ENCODE data around the gene CEP55. TPM values are rescaled to one million over a fixed set of nuclear protein-coding genes. Genes with fewer than 3 reads are reported as not detected.
A peak's percentile ranks its signal among the peaks of the same experiment; 100 is the strongest.
"Not testable (repeated sequence)": the region's sequence is repeated elsewhere in the genome, so short reads cannot be mapped to it uniquely, and the experiment has no call there.

The CEP55 gene
- total and polyA plus RNA-seq, 9 of the 15 experiments (the other 6 are each of a cell fraction or from before 2014, with no cell fraction given): 4.4 to 32.5 (median 18.1) TPM

GRCh38 chr10:93465806-93466675, 30.4 kb upstream of the CEP55 start:
- ATAC-seq (no peak), FAIRE-seq (no peak), DNase-seq (ENCODE audit: extremely low read depth in 1 of 4, low spot score in 3 of 4) (peak in 1 of 4 experiments; percentile 10)
- H3K27me3 ChIP-seq (ENCODE audit: control insufficient read depth in 2 of 2, insufficient read depth in 2 of 2, low read length in 2 of 2): peaks cover 0 to 6% of the 10 kb centered on the region in 2 experiments; a peak in 2 of 5 replicates
- H3K36me3 ChIP-seq (ENCODE audit: control insufficient read depth, insufficient read depth, low read length): no peaks in the 10 kb centered on the region
- H4K20me1 ChIP-seq (replicated peaks; ENCODE audit: control insufficient read depth, insufficient read depth, low read length): no peaks in the 10 kb centered on the region
- no peak overlapping the region; a peak in 1 of 4 replicates for H3K9ac ChIP-seq (ENCODE audit: insufficient read depth in 1 of 2, low read depth in 2 of 2, low read length in 2 of 2)
- no peak overlapping the region for H3K4me2 ChIP-seq (ENCODE audit: insufficient read depth, low read length)
- BruUV-seq (replicated peaks): no TSS peak
- H3K9me1 ChIP-seq (ENCODE audit: control insufficient read depth, insufficient read depth, low read length): no peaks in the 10 kb centered on the region
- H3K79me2 ChIP-seq (ENCODE audit: control insufficient read depth, insufficient read depth, low read length): no peaks in the 10 kb centered on the region
- in situ Hi-C loops (cut with MboI) (no loop called here), intact Hi-C loops (cut with micrococcal nuclease) (no loop called here)
- CTCF ChIA-PET (ENCODE audit: low intra/inter-chr PET ratio): no interaction called here
- TF ChIP-seq SP1 (CRISPR knock-in tag; IDR thresholded peaks at IDR 0.05): no peak
- peak; percentile 46; the same call in 1 of the 2 replicates for TF ChIP-seq C11orf30 (IDR thresholded peaks at IDR 0.05; ENCODE audit: low read depth)
- TF ChIP-seq UBTF (IDR thresholded peaks at IDR 0.05; ENCODE audit: borderline replicate concordance in 1 of 2, low read depth in 2 of 2, low read length in 2 of 2): no peak
- peak; percentile 51; the same call in 1 of the 2 replicates for TF ChIP-seq NFE2 (IDR thresholded peaks at IDR 0.05; ENCODE audit: low read depth)
- no peak for TF ChIP-seq ETV5 (CRISPR knock-in tag; IDR thresholded peaks at IDR 0.05; ENCODE audit: low read depth)
- TF ChIP-seq ZNF197 (CRISPR knock-in tag; IDR thresholded peaks at IDR 0.05; ENCODE audit: low read depth): no peak
- TF ChIP-seq NR3C1 (CRISPR knock-in tag; IDR thresholded peaks at IDR 0.05): no peak
- 0 out of 2 replicates have a peak, but pooled peaks have one; percentile 24 for TF ChIP-seq MAFG (tag; conservative IDR thresholded peaks at IDR 0.05)
- no peak for TF ChIP-seq SMARCE1 (IDR thresholded peaks at IDR 0.05)
- TF ChIP-seq NFIX (CRISPR knock-in tag; IDR thresholded peaks at IDR 0.05; ENCODE audit: low read depth): no peak
- TF ChIP-seq GATAD2A (IDR thresholded peaks at IDR 0.05): no peak
- no peak overlapping the region for H3K4me3 ChIP-seq
- WGBS (ENCODE audit: insufficient coverage, low coverage, missing lambda C conversion rate): 5% methylated on average over 5 of the region's 8 CpGs
- no peak overlapping the region for H2AFZ ChIP-seq (ENCODE audit: low read depth, low read length)
- H3K9me3 ChIP-seq (replicated peaks; ENCODE audit: control insufficient read depth, insufficient read depth, low read depth, low read length): no peaks in the 10 kb centered on the region
- no peaks in the 10 kb centered on the region; a peak in 1 of 5 replicates for H3K4me1 ChIP-seq (replicated peaks in 1 of 2; ENCODE audit: control insufficient read depth in 2 of 2, insufficient read depth in 2 of 2, low read length in 2 of 2)
- no peak overlapping the region for H3K27ac ChIP-seq (ENCODE audit: extremely low read depth, low read depth, low read length)
- POLR2A ChIA-PET: interaction anchor here (0.6 kb wide), 2 partner anchors 43 to 97 kb away, joined by 3 read pairs; no protein-coding TSS in a partner anchor

GRCh38 chr10:93467635-93468034, 28.8 kb upstream of the CEP55 start:
- H3K4me2 ChIP-seq (ENCODE audit: insufficient read depth, low read length); H3K27ac ChIP-seq (ENCODE audit: extremely low read depth, low read depth, low read length); H3K9me3 ChIP-seq (replicated peaks; ENCODE audit: control insufficient read depth, insufficient read depth, low read depth, low read length); DNase-seq (ENCODE audit: extremely low read depth in 1 of 4, low spot score in 3 of 4); H3K9me1 ChIP-seq (ENCODE audit: control insufficient read depth, insufficient read depth, low read length); H3K9ac ChIP-seq (ENCODE audit: insufficient read depth in 1 of 2, low read depth in 2 of 2, low read length in 2 of 2); BruUV-seq (replicated peaks); H3K4me1 ChIP-seq (replicated peaks in 1 of 2; ENCODE audit: control insufficient read depth in 2 of 2, insufficient read depth in 2 of 2, low read length in 2 of 2); H3K36me3 ChIP-seq (ENCODE audit: control insufficient read depth, insufficient read depth, low read length); H3K79me2 ChIP-seq (ENCODE audit: control insufficient read depth, insufficient read depth, low read length); ATAC-seq; H4K20me1 ChIP-seq (replicated peaks; ENCODE audit: control insufficient read depth, insufficient read depth, low read length); intact Hi-C loops (cut with micrococcal nuclease); H3K27me3 ChIP-seq (ENCODE audit: control insufficient read depth in 2 of 2, insufficient read depth in 2 of 2, low read length in 2 of 2); FAIRE-seq; in situ Hi-C loops (cut with MboI); POLR2A ChIA-PET; H2AFZ ChIP-seq (ENCODE audit: low read depth, low read length); H3K4me3 ChIP-seq: not testable (repeated sequence)
- 0% methylated on average over 1 of the region's 4 CpGs for WGBS (ENCODE audit: insufficient coverage, low coverage, missing lambda C conversion rate)
- CTCF ChIA-PET (ENCODE audit: low intra/inter-chr PET ratio): interaction anchor here (0.6 kb wide), 1 partner anchor 45 kb away, joined by 6 read pairs; no protein-coding TSS in a partner anchor

Measured in K562 (cell line).